ENCODE results near the gene STAG3.
"Not testable (repeated sequence)": the region's sequence is repeated elsewhere in the genome, so short reads cannot be mapped to it uniquely, and the experiment has no call there.

STAG3 gene

GRCh38 chr7:100257017-100257416 is 79.3 kb downstream of the STAG3 start:
- no peak overlapping the region for H3K4me3 ChIP-seq (ENCODE audit: low read length)
- no peak for TF ChIP-seq ZNF274 (IDR thresholded peaks at IDR 0.05; ENCODE audit: low read depth, low read length)

GRCh38 chr7:100259984-100260383 is 82.3 kb downstream of the STAG3 start:
- not testable (repeated sequence) for H3K4me3 ChIP-seq (ENCODE audit: low read length)

GRCh38 chr7:100262896-100263295 is 85.2 kb downstream of the STAG3 start:
- not testable (repeated sequence) for H3K4me3 ChIP-seq (ENCODE audit: low read length)
